Stromal cell of bone marrow (primary cell): ENCODE data around the gene DAD1.
A peak's percentile ranks its signal among the peaks of the same experiment; 100 is the strongest.

Experiments used
- DNase-seq: peaks from one replicate; pipeline ENCODE4 v3.0.0-alpha.2; 2012; ENCODE audit warnings: low read depth

Gene DAD1

DNA sequence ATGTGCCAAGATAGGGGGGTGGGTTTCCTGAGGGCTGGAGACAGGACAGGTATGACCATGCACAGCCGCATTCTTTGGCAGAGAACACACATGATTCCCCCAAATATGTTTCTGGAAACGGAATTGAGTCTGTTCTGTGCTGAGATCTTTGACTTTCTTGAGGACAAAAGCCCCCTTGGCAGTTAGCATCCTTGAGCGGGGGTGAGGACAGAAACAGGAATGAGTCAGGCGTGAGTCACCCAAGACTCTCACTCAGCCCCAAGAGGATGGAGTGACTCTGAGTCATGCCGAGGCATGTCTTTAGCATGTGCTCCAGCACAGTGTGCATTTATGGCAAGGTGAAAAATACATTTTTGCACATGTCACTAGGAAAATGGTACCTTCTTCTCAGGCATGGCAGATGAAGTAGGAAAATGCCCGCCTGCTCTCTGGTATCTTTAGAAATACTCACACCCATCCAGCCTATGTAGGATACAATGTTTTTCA lies 52.1 kb downstream of the DAD1 start:
- peak; percentile 91 for DNase-seq

GRCh38 chr14:22535916-22536315 lies 53.1 kb downstream of the DAD1 start:
- no peak for DNase-seq

DNA sequence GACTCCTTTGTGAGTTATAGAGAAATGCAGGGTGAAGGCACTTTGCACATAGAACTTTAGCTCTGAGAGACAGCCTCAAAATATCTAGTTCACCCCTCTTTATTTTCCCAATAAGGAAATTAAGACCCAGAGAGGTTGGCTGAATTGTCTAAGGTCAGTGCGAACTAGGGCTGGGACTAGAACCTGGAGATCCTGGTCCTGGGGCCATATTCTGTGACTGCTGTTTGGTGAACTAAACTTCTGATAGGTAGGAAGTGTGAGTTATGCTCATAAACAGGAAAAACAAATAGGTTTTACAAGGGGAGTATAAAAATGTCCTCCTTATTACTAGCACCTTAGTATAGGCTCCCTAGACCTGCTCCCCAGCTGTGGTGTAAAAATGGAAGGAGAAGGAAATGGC lies 53.9 kb downstream of the DAD1 start:
- DNase-seq = no peak

- no peak for DNase-seq
Measured at GRCh38 chr14:22534547-22534946, 54.5 kb downstream of the DAD1 start.

DNA sequence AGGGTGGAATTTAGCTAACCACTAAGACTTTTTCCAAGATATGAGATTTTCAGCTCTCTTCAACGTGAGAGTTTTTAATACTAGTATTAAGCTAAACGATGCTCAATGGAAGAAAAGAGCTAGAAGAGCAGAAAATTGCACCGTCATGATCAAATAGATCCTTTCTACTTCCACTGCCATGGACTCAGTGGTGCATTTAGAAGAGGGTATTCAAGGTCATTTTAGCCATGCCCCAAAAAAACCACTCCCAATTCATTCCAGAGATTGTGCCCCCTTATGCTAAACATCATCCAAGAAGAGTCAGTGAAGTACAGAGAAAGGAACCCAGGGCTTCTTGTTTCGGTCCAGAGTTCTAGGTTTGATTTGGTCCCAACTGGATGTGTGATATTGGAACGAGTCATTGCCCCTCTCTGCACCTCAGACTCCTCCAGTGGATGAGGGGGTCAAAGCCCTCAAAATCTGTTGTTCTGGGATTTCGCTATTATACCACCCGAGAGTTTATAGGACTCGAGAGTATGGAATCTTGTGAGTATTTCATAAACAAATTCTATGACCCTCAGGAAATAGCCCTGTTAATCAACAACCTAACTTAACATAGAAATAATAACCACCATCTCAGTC lies 55.2 kb downstream of the DAD1 start:
- no peak for DNase-seq

DNA sequence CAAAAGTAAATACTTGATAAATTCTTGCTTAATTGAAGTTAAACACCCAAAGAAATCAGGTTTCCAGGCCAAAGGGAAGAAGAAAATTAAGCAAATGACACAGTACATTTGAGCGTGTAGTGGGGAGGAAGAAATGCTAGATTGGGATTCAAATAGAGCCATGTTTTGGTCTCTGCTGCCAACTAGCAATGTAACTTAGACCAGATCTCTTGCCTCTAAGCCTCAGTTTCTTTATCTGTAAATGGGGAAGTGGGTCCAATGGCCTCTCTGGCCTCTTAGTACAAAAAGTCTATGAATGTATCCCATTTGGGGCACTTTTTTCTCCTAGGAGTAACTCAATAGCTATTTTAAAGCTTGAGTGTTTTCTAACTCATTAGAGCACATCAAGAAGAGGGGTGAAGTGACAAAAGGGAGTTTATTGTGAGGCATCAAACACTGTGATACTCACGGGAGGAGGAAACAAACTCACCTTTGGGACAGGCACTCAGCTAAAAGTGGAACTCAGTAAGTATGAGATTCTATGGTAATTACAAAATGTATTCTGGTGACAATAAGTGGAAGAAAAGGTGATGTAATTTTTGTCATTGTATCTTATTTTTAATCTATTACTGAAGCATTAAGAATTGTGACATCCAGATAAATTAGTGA lies 55.8 kb downstream of the DAD1 start:
- no peak for DNase-seq

GRCh38 chr14:22532345-22533056 lies 56.5 kb downstream of the DAD1 start:
- DNase-seq = no peak

GRCh38 chr14:22531451-22532344 lies 57.3 kb downstream of the DAD1 start:
- DNase-seq = no peak

GRCh38 chr14:22530127-22530526 lies 58.9 kb downstream of the DAD1 start:
- DNase-seq = no peak

- no peak for DNase-seq
Measured at GRCh38 chr14:22526744-22527143, 62.3 kb downstream of the DAD1 start.

DNA sequence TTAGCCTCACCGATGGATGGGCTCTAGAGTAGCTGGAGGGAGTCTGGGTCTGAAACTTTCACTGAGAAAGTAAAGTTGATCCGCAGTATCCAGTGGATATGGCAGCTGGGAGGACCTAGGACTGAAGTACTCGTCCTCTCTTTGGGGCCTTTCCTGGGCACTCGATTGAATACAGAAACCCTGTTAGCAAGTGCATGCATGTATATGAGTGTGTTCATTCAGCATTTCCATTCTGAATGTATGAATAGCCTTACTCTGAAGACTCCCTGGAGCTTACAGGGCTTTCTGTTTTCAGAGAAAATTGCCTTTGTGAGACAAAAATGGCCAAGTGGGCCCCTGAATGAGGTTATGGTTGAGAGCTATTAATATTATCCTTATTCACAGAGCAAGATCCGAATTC lies 62.8 kb downstream of the DAD1 start:
- DNase-seq = no peak

DNA sequence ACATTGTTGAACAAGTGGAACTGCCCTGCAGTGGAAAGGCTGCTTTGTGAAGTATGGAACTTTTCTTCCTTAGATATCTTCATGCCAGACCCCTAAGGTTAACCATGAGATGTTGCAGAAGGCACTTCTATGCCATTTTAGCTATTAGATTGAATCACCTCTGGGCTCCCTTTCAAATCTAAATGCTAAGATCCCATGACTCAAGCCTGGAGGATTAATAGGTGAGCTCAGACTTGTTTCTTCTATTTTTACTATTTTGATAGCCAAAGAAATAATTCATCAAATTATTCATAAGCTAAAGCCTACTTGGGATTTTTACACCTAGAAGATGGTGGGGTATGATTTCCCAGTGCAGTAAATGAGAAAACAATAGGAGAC lies 64.3 kb downstream of the DAD1 start:
- no peak for DNase-seq

GRCh38 chr14:22524115-22524783 lies 64.8 kb downstream of the DAD1 start:
- DNase-seq = no peak

- no peak for DNase-seq
Measured at GRCh38 chr14:22523283-22523682, 65.7 kb downstream of the DAD1 start.

DNA sequence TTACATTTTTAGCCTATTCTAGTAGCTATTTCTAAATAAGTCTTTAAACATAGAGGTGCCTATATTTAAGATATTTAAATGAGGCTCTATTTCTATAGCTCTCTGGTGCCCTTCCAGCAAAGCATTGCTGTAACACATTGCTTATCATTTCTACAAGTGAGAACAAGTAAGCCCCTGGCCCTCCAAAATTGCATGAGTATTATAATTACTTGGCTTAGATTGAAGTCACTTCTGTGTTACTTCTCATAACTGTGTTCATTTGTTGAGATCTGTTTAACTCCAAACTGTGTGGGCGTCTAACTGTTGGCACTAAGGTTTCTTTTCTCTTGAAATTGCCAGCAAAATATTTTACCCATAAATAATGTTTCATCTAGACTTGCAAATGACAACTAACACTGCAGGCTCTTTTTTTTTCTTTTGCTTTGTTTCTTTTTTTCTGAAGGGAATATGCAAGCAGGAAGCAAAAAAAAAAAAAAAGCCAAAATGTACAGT lies 66.5 kb downstream of the DAD1 start:
- no peak for DNase-seq

GRCh38 chr14:22521449-22522239 lies 67.4 kb downstream of the DAD1 start:
- DNase-seq = no peak

DNA sequence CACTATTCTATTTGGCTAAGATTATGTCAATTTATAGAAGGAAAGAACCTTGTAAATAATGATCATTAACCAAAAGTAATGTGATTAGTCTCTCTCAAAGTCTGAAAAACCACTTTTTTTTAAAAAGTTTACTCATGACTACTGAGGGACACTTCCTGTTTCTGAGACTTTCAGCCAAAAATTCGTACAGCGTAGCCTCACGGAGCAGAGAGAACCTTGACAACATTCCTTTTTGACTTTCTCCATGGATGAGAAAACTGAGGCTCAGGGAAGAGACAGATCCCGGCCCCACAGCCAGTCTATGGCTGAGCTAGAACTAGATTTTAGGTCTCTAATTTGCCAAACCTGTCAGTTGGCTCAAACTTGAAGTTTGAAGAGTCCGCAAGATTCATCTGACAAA lies 68.2 kb downstream of the DAD1 start:
- DNase-seq = no peak

- DNase-seq = no peak
Measured at GRCh38 chr14:22519877-22520685, 68.9 kb downstream of the DAD1 start.

DNA sequence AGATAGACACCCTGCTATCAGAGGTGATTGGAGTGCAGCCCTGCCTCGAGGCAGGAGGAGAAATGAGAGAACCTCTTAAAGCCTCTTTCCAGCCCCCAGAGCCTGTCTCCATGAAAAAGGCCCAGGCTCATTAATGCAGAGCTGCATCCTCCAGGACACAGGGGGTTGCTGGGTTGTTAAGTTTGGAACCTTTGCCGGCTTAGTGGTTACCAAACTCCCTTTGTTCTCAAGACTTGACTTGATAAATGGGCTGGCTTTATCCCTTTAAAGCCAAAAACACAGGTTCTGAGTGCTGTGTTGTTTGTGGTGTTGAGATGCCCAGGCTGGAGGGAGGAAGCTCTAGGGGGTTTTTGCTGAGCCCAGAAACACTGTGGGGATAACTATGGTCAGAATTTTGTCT lies 71.0 kb downstream of the DAD1 start:
- DNase-seq = no peak
